ENCODE measurements around the gene BAHCC1. TPM values are rescaled to one million over a fixed set of nuclear protein-coding genes. Genes with fewer than 3 reads are reported as not detected.

The BAHCC1 gene
- total and polyA plus RNA-seq, 2 of the 8 experiments (the other 6 are each of a cell fraction or from before 2014, with no cell fraction given), result 0.26 to 0.58 TPM

DNA sequence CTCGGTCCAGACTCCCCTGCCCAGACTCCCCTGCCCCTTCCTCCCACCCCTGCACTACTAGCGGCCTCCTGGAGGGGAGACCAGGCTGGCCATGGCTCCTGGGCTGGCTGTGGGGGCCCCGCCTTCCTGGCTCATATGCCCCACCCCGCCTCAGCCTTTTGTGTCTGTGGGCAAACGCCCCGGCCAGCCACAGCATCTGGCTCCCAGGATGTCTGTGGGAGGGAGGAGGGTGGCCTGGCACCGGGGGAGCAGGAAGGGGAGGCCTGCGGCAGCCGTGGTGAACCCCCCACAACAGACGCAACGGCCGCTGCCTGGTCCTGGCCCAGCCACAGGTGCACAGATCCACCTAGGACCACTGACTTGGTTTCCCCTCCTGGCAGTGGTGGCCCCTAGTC is 32.9 kb downstream of the BAHCC1 start (continued):
- TF ChIP-seq CTBP2 (IDR thresholded peaks at IDR 0.05; ENCODE audit: borderline replicate concordance, insufficient read depth, insufficient read length, low read length), result no peak
- TF ChIP-seq BCL11A (IDR thresholded peaks at IDR 0.05; ENCODE audit: low read depth in 2 of 2, low read length in 2 of 2), result no peak
- no peak for TF ChIP-seq CEBPB (IDR thresholded peaks at IDR 0.05; ENCODE audit: low read depth, low read length)
- TF ChIP-seq SAP30 (IDR thresholded peaks at IDR 0.05; ENCODE audit: insufficient read depth, insufficient replicate concordance, low read length), result no peak
- no peak for TF ChIP-seq EP300 (IDR thresholded peaks at IDR 0.05; ENCODE audit: borderline replicate concordance in 1 of 2, low read depth in 2 of 2, low read length in 2 of 2)
- TF ChIP-seq, protein P1, sequence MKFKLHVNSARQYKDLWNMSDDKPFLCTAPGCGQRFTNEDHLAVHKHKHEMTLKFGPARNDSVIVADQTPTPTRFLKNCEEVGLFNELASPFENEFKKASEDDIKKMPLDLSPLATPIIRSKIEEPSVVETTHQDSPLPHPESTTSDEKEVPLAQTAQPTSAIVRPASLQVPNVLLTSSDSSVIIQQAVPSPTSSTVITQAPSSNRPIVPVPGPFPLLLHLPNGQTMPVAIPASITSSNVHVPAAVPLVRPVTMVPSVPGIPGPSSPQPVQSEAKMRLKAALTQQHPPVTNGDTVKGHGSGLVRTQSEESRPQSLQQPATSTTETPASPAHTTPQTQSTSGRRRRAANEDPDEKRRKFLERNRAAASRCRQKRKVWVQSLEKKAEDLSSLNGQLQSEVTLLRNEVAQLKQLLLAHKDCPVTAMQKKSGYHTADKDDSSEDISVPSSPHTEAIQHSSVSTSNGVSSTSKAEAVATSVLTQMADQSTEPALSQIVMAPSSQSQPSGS (IDR thresholded peaks at IDR 0.05; ENCODE audit: low read length), result no peak

Measured in H1 (cell line).